IMR-90 (cell line): Measurements from ENCODE around the gene LRPAP1. TPM values are rescaled to one million over a fixed set of nuclear protein-coding genes. Genes with fewer than 3 reads are reported as not detected.

Experiments
- ATAC-seq: fragments of 200-7000 bp; cut with Tn5 transposase; 2 replicates; pipeline ENCODE4 v1.9.1; 2020; ENCODE audit warnings: low read depth, mild to moderate bottlenecking, moderate library complexity
- BruUV-seq: library from RNA; stranded (reverse); fragments of 400-500 nt; replicated peaks from 2 replicates; lab custom pipeline; 2021; lab: Mats Ljungman, UMichigan
- CTCF ChIA-PET: fragments of 300-600 bp; formaldehyde crosslinking; extraction: SDS; loops from one replicate; lab custom pipeline; 2021; ENCODE audit warnings: antibody characterized with exemption; lab: Yijun Ruan, JAX
- POLR2A ChIA-PET: fragments of 300-600 bp; sonication (Branson Sonifier 250); formaldehyde crosslinking; loops from one replicate; lab custom pipeline; 2022; ENCODE audit warnings: antibody characterized with exemption; ENCODE audit not compliant: unreplicated experiment; lab: Charles Lee
- DNase-seq: peaks from one replicate; pipeline ENCODE4 v3.0.0; 2013
- H2AFZ ChIP-seq: replicated peaks from 2 replicates; pipeline ENCODE3; 2013; ENCODE audit warnings: low read length, mild to moderate bottlenecking; ENCODE audit not compliant: poor library complexity
- H2AK5ac ChIP-seq: 2 replicates; pipeline ENCODE4 v1.6.1; 2013; ENCODE audit warnings: low read depth, low read length, inconsistent platforms
- H2AK9ac ChIP-seq: replicated peaks from 2 replicates; pipeline ENCODE3; 2013; ENCODE audit warnings: mild to moderate bottlenecking, low read depth, low read length, moderate library complexity; ENCODE audit not compliant: poor library complexity
- H2BK120ac ChIP-seq: 2 replicates; pipeline ENCODE4 v1.6.1; 2013; ENCODE audit warnings: low read depth, low read length, inconsistent platforms
- H2BK15ac ChIP-seq: 3 replicates; pipeline ENCODE4 v1.6.1; 2013; ENCODE audit warnings: low read depth, low read length, inconsistent platforms
- H2BK20ac ChIP-seq: 2 replicates; pipeline ENCODE4 v1.6.1; 2013; ENCODE audit warnings: low read depth, mild to moderate bottlenecking, inconsistent platforms, low read length, moderate library complexity
- H2BK5ac ChIP-seq: 2 replicates; pipeline ENCODE4 v1.6.1; 2013; ENCODE audit warnings: mild to moderate bottlenecking, low read depth, low read length, inconsistent platforms; ENCODE audit not compliant: poor library complexity, severe bottlenecking
- H3K14ac ChIP-seq: replicated peaks from 2 replicates; pipeline ENCODE4 v1.6.1; 2013; ENCODE audit warnings: low read depth, low read length, inconsistent platforms
- H3K18ac ChIP-seq: 2 replicates; pipeline ENCODE4 v1.6.1; 2013; ENCODE audit warnings: low read depth, low read length, control low read depth
- H3K23ac ChIP-seq: 2 replicates; pipeline ENCODE4 v1.6.1; 2013; ENCODE audit warnings: low read depth, low read length, inconsistent platforms
- H3K27ac ChIP-seq: 2 replicates; pipeline ENCODE4 v1.5.1; 2013; ENCODE audit warnings: mild to moderate bottlenecking, control low read depth, low read length; ENCODE audit not compliant: insufficient read depth
- H3K27me3 ChIP-seq: 2 replicates; pipeline ENCODE4 v1.6.1; 2013; ENCODE audit warnings: low read length; ENCODE audit not compliant: control insufficient read depth, insufficient read depth
- H3K36me3 ChIP-seq: 2 replicates; pipeline ENCODE4 v1.6.1; 2013; ENCODE audit warnings: low read length, mixed read lengths; ENCODE audit not compliant: control insufficient read depth, insufficient read depth
- H3K4ac ChIP-seq: 2 replicates; pipeline ENCODE4 v1.6.1; 2013; ENCODE audit warnings: low read depth, low read length, inconsistent platforms
- H3K4me1 ChIP-seq: 2 replicates; pipeline ENCODE4 v1.6.1; 2013; ENCODE audit warnings: low read length, mixed read lengths; ENCODE audit not compliant: control insufficient read depth, insufficient read depth
- H3K4me2 ChIP-seq: 2 replicates; pipeline ENCODE4 v1.6.1; 2013; ENCODE audit warnings: low read depth, mild to moderate bottlenecking, control low read depth, low read length, moderate library complexity
- H3K4me3 ChIP-seq: 2 replicates; pipeline ENCODE4 v1.5.1; 2013; ENCODE audit warnings: low read depth, mild to moderate bottlenecking, control low read depth, low read length, moderate library complexity; ENCODE audit not compliant: insufficient read depth
- H3K56ac ChIP-seq: 2 replicates; pipeline ENCODE4 v1.6.1; 2013; ENCODE audit warnings: low read length, inconsistent platforms; ENCODE audit not compliant: insufficient read depth; ENCODE audit errors: extremely low read depth
- H3K79me1 ChIP-seq, 2 experiments: 2 replicates each; pipeline ENCODE4 v1.6.1; 2013; ENCODE audit warnings: low read length in 2 of 2, inconsistent platforms in 1 of 2, low read depth in 1 of 2
- H3K9ac ChIP-seq: 2 replicates; pipeline ENCODE4 v1.6.1; 2013; ENCODE audit warnings: low read depth, low read length, control low read depth
- H3K9me1 ChIP-seq: 2 replicates; pipeline ENCODE4 v1.6.1; 2013; ENCODE audit warnings: low read length, inconsistent platforms; ENCODE audit not compliant: insufficient read depth
- H3K9me3 ChIP-seq: 2 replicates; pipeline ENCODE4 v1.6.1; 2013; ENCODE audit warnings: low read length; ENCODE audit not compliant: control insufficient read depth, insufficient read depth
- H4K20me1 ChIP-seq: 2 replicates; pipeline ENCODE4 v1.6.1; 2013; ENCODE audit warnings: low read length, inconsistent platforms; ENCODE audit not compliant: insufficient read depth
- H4K5ac ChIP-seq: 2 replicates; pipeline ENCODE4 v1.6.1; 2013; ENCODE audit warnings: mild to moderate bottlenecking, low read depth, low read length, control low read depth
- H4K8ac ChIP-seq, 2 experiments: 2 replicates each; pipeline ENCODE4 v1.6.1; 2013; ENCODE audit warnings: low read depth in 2 of 2, low read length in 2 of 2, control low read depth in 1 of 2, inconsistent platforms in 1 of 2
- H4K91ac ChIP-seq: 2 replicates; pipeline ENCODE4 v1.6.1; 2013; ENCODE audit warnings: low read depth, low read length, inconsistent platforms; ENCODE audit not compliant: insufficient read depth
- CEBPB ChIP-seq: IDR thresholded peaks from 2 replicates; pipeline ENCODE4 v1.6.1; 2012; ENCODE audit warnings: low read depth, low read length, improper control_type of control experiment
- CTCF ChIP-seq: conservative IDR thresholded peaks from 2 replicates; pipeline ENCODE4 v1.5.1; 2012; ENCODE audit warnings: mild to moderate bottlenecking, low read depth, low read length, improper control_type of control experiment
- FOS ChIP-seq: fragments of 150-350 bp; IDR thresholded peaks from 2 replicates; pipeline ENCODE4 v1.6.1; 2016; ENCODE audit warnings: low read depth, low read length
- MAZ ChIP-seq: IDR thresholded peaks from 2 replicates; pipeline ENCODE4 v1.6.1; 2012; ENCODE audit warnings: low read depth, mild to moderate bottlenecking, low read length, improper control_type of control experiment, moderate library complexity, borderline replicate concordance
- RAD21 ChIP-seq: IDR thresholded peaks from 2 replicates; pipeline ENCODE4 v1.6.1; 2012; ENCODE audit warnings: low read length, improper control_type of control experiment
- SMC3 ChIP-seq: fragments of 150-350 bp; IDR thresholded peaks from 2 replicates; pipeline ENCODE4 v1.6.1; 2016; ENCODE audit warnings: low read depth, mild to moderate bottlenecking, antibody characterized with exemption, low read length, moderate library complexity
- WGBS, 2 experiments: methylation state at CpG; one replicate each; pipeline versions ENCODE4 v1.1.5 to v1.1.7; 2013; ENCODE audit warnings: missing lambda C conversion rate in 2 of 2; ENCODE audit not compliant: insufficient read length in 1 of 2; ENCODE audit errors: extremely low coverage in 2 of 2; 5-methylcytosine and 5-hydroxymethylcytosine counted together
- dilution Hi-C: fragments of 300-500 bp; cut with HindIII; formaldehyde crosslinking; loops from one replicate; pipeline ENCODE4 v1.14.3; 2018; ENCODE audit warnings: low sequenced_read_pairs; ENCODE audit not compliant: unreplicated experiment
- in situ Hi-C: fragments of 300-500 bp; cut with MboI; formaldehyde crosslinking; loops from 3 replicates; pipeline ENCODE4 v1.14.3; 2019; ENCODE audit warnings: low sequenced_read_pairs, inconsistent platforms, mixed read lengths
- intact Hi-C: fragments of 100-400 bp; cut with micrococcal nuclease; formaldehyde crosslinking; loops from 2 replicates; pipeline ENCODE4 v1.10.0; 2022
- polyA plus RNA-seq, 3 experiments: library from polyadenylated mRNA; depleted of rRNA; stranded (reverse); fragments of >200 nt; gene quantifications; 2 replicates each; pipeline ENCODE4 v1.2.3, GENCODE V29; 2012; ENCODE audit warnings: low replicate concordance in 1 of 3
- total RNA-seq: library from RNA; depleted of rRNA; stranded (reverse); fragments of >200 nt; gene quantifications from 2 replicates; pipeline ENCODE4 v1.2.3, GENCODE V29; 2012

The LRPAP1 gene
- total and polyA plus RNA-seq, 2 of the 4 experiments (the other 2 are of a cell fraction) = 135 to 175 TPM

- no peak overlapping the region for H2BK15ac ChIP-seq
- no peak overlapping the region for H3K9ac ChIP-seq
- H4K5ac ChIP-seq = no peak overlapping the region
- DNase-seq (peak; percentile 63), ATAC-seq (peak; percentile 98)
- H3K27me3 ChIP-seq = peaks cover 51% of the 10 kb centered on the region
- no peaks in the 10 kb centered on the region for H4K20me1 ChIP-seq
- WGBS, 2 experiments = 23% methylated on average over 9 of the region's 17 CpGs; no CpG with 5 or more reads in 1 of the 2 experiments
- TF ChIP-seq MAZ = peak; percentile 62; the same call in 1 of the 2 replicates
- TF ChIP-seq RAD21 = peak; percentile 85
- TF ChIP-seq CEBPB = peak; percentile 40; the same call in 1 of the 2 replicates
- TF ChIP-seq FOS = no peak
- TF ChIP-seq CTCF = peak; percentile 97
- peak; percentile 87 for TF ChIP-seq SMC3
- H3K27ac ChIP-seq = no peak overlapping the region
- peak overlapping the region; percentile 35 for H2AFZ ChIP-seq
- no peaks in the 10 kb centered on the region for H3K9me1 ChIP-seq
- no peak overlapping the region for H2BK20ac ChIP-seq
- BruUV-seq = no TSS peak
- in situ Hi-C loops = no loop called here
- H3K4me3 ChIP-seq = no peak overlapping the region
- POLR2A ChIA-PET = no interaction called here
- no peak overlapping the region for H2AK5ac ChIP-seq
- H2AK9ac ChIP-seq = no peak overlapping the region
- no peaks in the 10 kb centered on the region for H3K4me1 ChIP-seq
- intact Hi-C loops = loop anchor here (1.0 to 5.0 kb wide), 4 partner anchors 134 to 373 kb away; no protein-coding TSS in a partner anchor
- no peak overlapping the region for H3K4me2 ChIP-seq
- dilution Hi-C loops = no loop called here
- H2BK5ac ChIP-seq = no peak overlapping the region
- H3K36me3 ChIP-seq = no peaks in the 10 kb centered on the region
- no peak overlapping the region for H4K8ac ChIP-seq
- H3K79me1 ChIP-seq = no peaks in the 10 kb centered on the region
- H3K18ac ChIP-seq = no peak overlapping the region
- no peaks in the 10 kb centered on the region for H3K9me3 ChIP-seq
- no peak overlapping the region for H3K23ac ChIP-seq
- no peak overlapping the region for H3K14ac ChIP-seq
- H2BK120ac ChIP-seq = no peak overlapping the region
- no peak overlapping the region for H4K91ac ChIP-seq
- CTCF ChIA-PET = interaction anchor here (0.6 to 1.6 kb wide), 10 partner anchors 9 to 289 kb away, joined by 3 to 9 read pairs (median 4); no protein-coding TSS in a partner anchor
- no peak overlapping the region for H3K4ac ChIP-seq
- no peak overlapping the region for H3K56ac ChIP-seq
These were observed 51.6 kb downstream of the LRPAP1 start for GRCh38 chr4:3480528-3481112.
